ENCODE data around the gene RASGRF1. TPM values are rescaled to one million over a fixed set of nuclear protein-coding genes. Genes with fewer than 3 reads are reported as not detected.

RASGRF1 gene, protein sequence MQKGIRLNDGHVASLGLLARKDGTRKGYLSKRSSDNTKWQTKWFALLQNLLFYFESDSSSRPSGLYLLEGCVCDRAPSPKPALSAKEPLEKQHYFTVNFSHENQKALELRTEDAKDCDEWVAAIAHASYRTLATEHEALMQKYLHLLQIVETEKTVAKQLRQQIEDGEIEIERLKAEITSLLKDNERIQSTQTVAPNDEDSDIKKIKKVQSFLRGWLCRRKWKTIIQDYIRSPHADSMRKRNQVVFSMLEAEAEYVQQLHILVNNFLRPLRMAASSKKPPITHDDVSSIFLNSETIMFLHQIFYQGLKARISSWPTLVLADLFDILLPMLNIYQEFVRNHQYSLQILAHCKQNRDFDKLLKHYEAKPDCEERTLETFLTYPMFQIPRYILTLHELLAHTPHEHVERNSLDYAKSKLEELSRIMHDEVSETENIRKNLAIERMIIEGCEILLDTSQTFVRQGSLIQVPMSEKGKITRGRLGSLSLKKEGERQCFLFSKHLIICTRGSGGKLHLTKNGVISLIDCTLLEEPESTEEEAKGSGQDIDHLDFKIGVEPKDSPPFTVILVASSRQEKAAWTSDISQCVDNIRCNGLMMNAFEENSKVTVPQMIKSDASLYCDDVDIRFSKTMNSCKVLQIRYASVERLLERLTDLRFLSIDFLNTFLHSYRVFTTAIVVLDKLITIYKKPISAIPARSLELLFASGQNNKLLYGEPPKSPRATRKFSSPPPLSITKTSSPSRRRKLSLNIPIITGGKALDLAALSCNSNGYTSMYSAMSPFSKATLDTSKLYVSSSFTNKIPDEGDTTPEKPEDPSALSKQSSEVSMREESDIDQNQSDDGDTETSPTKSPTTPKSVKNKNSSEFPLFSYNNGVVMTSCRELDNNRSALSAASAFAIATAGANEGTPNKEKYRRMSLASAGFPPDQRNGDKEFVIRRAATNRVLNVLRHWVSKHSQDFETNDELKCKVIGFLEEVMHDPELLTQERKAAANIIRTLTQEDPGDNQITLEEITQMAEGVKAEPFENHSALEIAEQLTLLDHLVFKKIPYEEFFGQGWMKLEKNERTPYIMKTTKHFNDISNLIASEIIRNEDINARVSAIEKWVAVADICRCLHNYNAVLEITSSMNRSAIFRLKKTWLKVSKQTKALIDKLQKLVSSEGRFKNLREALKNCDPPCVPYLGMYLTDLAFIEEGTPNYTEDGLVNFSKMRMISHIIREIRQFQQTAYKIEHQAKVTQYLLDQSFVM (N-terminal part only)
- total RNA-seq (2022; extraction: Qiagen RNA extraction) = 0.23 to 0.43 TPM (median 0.33 TPM) in 5 replicates

DNA sequence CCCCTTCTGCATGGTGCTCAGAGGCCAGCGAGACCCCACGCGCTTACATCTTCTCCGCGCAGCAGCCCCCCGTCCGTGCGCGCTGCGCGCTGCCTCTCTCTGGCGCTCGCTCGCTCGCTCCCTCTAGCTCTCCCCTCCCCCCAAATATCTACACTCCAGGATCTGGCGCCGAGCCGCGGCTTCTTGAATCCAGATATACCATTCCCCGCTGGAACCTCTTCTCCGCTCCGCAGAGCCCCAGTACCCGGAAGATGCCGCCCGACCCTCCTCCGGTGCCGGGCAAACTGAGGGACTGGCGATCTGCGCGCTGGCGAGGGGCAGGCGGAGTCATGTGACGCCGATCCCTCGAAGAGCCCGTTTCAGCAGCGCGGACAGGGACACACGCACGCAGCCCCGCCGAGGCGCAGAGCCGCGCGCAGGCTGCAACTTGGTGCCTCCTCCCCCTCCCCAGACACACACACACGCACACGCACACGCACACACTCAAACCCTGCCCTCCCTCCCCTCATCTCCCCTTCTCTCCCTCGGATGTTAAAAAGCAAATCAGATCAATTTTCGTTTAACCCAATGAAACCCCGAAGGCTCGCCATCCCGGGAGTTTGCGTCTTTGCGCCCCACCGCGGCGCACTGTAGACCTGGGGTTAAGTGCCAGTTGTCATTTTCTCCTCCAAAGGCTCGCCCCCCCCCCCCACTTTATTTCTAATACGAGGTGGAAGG is at the start of gene RASGRF1:
Gene RASGRF1, minus strand, starts transcription at position 294 of the 717 bp plus-strand sequence. Its CDS starts 282 bp downstream, at position 12.

DNA sequence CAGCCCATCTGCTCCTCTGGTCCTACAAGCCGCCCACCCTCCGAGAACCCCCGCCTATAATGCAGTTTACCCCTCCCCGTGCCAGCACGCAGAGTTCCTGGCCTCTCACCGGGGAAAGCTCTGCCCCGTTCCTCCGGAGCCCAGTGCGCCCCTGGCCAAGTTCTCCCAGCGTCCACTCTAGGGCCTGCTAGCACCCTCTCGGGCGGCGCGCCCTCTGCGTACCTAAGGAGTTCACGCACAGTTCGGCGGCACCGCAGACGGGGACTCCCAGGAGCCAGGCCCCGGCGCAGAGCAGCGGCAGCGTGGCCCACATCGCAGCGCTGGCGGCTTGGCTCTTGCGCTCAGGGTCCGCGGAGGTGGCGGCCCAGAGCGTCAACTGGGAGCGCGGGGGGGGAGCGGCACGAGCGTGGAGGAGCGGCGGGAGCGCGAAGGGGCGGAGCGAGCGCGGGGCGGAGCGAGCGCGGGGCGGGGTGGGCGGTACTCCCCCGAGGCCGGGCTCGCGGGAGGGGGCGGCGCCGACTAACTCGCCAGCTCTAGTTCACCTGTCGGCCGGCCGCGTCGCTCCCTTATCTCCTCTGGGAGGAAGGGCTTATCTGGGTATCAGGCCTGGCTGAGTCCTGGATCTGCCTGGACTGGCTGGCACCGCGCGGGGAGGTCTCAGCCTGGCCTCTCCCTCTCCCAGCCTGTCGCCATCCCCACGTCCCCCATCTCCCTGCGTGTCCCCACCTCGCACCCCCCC is 145.7 kb downstream of the RASGRF1 start, which contains the start of gene CTSH:
Gene CTSH, minus strand, starts transcription at position 378 of the 739 bp plus-strand sequence. Its CDS starts 65 bp downstream, at position 313.

Other genes starting within 250 kb of the RASGRF1 start
- 337 to 661 TPM (median 342 TPM) in 5 replicates for gene MORF4L1, start 217.9 kb downstream of the RASGRF1 start, total RNA-seq (2022; extraction: Qiagen RNA extraction)
- gene CTSH, start 145.7 kb downstream of the RASGRF1 start, total RNA-seq (2022; extraction: Qiagen RNA extraction) = 42.4 to 51.6 TPM (median 46.3 TPM) in 5 replicates
- not detected in 5 replicates for gene ANKRD34C, start 191.9 kb upstream of the RASGRF1 start, total RNA-seq (2022; extraction: Qiagen RNA extraction)
- 152 to 201 TPM (median 198 TPM) in 5 replicates for gene TMED3, start 220.3 kb upstream of the RASGRF1 start, total RNA-seq (2022; extraction: Qiagen RNA extraction)